Neural cell (in vitro differentiated cells): ENCODE data around the gene FYB1.

Experiments
- EP300 ChIP-seq: fragments of 450-650 bp; conservative IDR thresholded peaks from 2 replicates; pipeline ENCODE4 v1.6.1; 2014; ENCODE audit warnings: antibody characterized with exemption, mild to moderate bottlenecking, moderate library complexity; ENCODE audit not compliant: poor library complexity, severe bottlenecking
- EZH2 ChIP-seq: fragments of 200-600, 300-800 bp; shearing (Covaris generic), sonication (generic); IDR thresholded peaks from 2 replicates; pipeline ENCODE4 v1.6.1; 2014; ENCODE audit warnings: antibody characterized with exemption, low read length, borderline replicate concordance, mild to moderate bottlenecking; ENCODE audit not compliant: insufficient read depth, poor library complexity, severe bottlenecking
- TF ChIP-seq, protein P1 (sequence below): fragments of 450-650 bp; IDR thresholded peaks from 2 replicates; pipeline ENCODE4 v1.5.1; 2014; ENCODE audit warnings: antibody characterized with exemption, mild to moderate bottlenecking, moderate library complexity; ENCODE audit not compliant: poor library complexity, severe bottlenecking

DNA sequence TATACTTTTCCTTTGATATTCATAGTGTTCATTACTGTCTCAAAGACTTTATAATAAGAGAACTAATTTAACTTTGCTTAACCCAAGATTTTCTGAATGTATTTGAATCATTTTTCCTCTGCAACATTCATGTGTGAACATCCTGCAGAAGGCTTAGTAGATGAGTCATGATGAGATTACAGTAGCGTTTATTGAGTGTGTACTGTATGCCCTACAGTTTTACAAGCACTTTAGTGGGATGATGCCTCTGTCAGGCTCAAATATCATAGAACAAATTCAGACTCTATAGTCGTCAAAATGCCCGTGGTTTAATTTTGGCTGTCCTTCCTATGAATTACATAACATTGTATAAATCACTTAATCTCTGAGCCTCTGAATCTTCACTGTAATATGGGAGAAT, 41.2 kb downstream of the FYB1 start:
- TF ChIP-seq, protein P1, sequence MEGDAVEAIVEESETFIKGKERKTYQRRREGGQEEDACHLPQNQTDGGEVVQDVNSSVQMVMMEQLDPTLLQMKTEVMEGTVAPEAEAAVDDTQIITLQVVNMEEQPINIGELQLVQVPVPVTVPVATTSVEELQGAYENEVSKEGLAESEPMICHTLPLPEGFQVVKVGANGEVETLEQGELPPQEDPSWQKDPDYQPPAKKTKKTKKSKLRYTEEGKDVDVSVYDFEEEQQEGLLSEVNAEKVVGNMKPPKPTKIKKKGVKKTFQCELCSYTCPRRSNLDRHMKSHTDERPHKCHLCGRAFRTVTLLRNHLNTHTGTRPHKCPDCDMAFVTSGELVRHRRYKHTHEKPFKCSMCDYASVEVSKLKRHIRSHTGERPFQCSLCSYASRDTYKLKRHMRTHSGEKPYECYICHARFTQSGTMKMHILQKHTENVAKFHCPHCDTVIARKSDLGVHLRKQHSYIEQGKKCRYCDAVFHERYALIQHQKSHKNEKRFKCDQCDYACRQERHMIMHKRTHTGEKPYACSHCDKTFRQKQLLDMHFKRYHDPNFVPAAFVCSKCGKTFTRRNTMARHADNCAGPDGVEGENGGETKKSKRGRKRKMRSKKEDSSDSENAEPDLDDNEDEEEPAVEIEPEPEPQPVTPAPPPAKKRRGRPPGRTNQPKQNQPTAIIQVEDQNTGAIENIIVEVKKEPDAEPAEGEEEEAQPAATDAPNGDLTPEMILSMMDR = no peak
- TF ChIP-seq EP300 = no peak
- TF ChIP-seq EZH2 = no peak
